WI38 (cell line): ENCODE results near the gene TRIM29.

Source experiments
- H3K4me3 ChIP-seq: 2 replicates; pipeline ENCODE4 v1.5.1; 2011; ENCODE audit warnings: low read depth, mild to moderate bottlenecking, control low read depth, low read length
- TF ChIP-seq, protein P1 (sequence below): IDR thresholded peaks from 2 replicates; pipeline ENCODE4 v1.5.1; 2012; ENCODE audit warnings: low read depth, mild to moderate bottlenecking, control low read depth, low read length

The TRIM29 gene

DNA sequence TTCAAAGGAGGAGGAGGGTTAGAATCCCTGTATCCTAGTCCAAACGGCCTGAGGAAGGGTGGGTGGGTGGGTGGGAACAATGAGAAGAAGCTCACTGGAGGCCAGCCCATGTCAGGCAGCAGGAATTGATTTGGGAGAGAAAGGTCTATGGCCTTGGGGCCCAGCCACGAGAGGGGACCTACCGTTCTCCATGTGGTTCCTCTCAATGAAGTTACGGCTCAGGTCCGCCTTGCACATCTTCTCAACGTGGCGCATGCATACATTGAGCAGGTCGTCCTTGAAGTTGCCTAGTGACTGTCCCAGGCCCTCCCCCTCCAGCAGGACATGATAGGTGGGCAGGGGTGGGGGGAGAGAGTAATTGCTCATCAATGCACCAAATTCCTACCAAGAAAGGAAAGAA lies 12.4 kb downstream of the TRIM29 start:
- no peak overlapping the region for H3K4me3 ChIP-seq
- TF ChIP-seq, protein P1, sequence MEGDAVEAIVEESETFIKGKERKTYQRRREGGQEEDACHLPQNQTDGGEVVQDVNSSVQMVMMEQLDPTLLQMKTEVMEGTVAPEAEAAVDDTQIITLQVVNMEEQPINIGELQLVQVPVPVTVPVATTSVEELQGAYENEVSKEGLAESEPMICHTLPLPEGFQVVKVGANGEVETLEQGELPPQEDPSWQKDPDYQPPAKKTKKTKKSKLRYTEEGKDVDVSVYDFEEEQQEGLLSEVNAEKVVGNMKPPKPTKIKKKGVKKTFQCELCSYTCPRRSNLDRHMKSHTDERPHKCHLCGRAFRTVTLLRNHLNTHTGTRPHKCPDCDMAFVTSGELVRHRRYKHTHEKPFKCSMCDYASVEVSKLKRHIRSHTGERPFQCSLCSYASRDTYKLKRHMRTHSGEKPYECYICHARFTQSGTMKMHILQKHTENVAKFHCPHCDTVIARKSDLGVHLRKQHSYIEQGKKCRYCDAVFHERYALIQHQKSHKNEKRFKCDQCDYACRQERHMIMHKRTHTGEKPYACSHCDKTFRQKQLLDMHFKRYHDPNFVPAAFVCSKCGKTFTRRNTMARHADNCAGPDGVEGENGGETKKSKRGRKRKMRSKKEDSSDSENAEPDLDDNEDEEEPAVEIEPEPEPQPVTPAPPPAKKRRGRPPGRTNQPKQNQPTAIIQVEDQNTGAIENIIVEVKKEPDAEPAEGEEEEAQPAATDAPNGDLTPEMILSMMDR: no peak

DNA sequence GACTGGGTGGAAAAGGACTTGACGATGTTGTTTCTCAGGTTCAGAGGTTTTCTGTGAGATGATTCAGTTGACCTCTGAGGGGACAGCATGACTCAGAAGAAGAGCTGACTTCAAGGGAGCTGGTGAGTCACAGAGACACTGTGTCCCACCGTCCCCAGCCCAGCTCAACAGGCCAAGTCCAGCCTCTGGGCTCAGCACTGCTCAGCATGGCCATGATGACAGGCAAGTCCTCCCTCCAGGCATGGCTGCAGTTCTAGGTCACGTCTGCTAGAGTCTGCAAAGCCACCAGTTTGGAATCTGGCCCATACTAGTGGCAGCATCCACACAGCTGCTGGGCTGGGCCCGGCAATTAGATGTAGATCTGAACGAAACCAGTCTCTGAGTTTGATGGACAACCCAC lies 12.9 kb downstream of the TRIM29 start:
- H3K4me3 ChIP-seq: no peak overlapping the region
- TF ChIP-seq, protein P1: no peak

DNA sequence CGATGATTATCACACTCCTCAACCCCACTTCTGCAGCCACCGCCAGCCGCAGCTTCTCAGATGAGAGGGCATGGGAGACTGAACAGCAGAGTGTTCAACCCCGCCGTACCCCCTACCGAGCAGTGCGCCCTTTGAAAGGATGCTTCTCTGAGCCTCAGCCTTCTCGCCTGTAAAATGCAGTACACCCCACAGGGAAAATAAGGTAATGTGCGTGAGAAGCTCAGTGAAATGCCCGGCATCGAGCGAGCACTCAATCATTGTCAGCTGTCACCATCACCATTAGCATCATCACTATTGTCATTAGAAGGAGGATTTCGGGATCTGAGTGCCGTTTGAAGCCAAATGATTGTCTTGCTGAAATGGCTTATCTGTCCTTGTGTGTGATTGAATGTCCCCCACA lies 13.6 kb downstream of the TRIM29 start:
- H3K4me3 ChIP-seq: no peak overlapping the region
- TF ChIP-seq, protein P1: no peak

DNA sequence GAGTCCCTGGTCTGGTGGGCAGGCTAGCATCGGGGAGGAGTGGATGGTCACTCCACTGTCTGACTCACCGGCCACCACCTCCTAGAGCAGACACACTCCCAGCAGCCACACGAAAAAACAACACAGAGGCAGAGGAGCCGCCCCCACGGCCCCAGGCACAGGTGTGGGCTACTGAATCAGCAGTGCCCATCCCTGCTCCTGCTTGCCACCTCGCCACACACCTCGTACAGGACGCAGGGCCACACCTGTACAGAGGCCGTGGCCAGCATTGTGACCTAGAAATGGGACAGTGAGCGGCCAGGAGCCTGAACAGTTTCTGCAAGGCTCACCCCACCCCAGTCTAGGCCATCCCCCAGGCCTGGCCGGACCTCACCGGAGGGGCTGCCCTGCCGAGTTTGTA lies 14.0 kb downstream of the TRIM29 start:
- no peak overlapping the region for H3K4me3 ChIP-seq
- TF ChIP-seq, protein P1: no peak

DNA sequence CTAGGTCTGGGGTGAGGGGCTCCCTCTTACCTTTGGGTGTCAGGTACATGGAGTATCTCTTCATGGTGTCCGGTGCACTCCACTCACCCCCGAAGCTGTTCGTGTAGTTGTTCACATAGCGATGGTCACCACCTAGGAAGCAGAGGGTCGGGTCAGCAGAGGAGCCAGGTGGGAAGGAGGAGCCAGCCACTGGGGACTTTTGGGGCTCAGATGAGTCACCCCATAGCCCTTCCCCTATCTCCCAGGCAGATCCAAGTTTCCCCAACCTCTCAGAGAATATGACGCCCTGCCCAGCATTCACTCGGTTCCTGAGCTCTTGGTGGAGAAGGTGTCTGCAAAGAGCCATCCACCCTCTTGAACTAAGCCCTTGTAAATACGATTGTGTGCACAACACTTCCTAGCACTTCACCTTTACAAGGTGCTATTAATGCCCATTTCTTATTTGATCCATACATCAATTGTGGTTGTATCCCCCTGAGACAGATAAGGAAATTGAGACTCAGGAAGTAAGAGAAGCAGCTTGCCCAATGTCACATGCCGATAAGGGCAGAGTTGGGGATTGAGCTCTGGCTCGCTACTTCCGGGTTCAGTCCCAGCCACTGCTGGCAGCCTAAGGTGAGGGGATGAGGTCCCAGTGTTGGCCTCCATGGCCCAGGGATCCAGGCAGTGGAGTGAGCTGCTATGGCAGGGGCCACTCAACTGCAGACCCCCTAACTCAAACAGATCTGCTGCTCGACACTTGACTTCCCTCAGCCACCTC lies 14.8 kb downstream of the TRIM29 start:
- H3K4me3 ChIP-seq: no peak overlapping the region
- TF ChIP-seq, protein P1: no peak

DNA sequence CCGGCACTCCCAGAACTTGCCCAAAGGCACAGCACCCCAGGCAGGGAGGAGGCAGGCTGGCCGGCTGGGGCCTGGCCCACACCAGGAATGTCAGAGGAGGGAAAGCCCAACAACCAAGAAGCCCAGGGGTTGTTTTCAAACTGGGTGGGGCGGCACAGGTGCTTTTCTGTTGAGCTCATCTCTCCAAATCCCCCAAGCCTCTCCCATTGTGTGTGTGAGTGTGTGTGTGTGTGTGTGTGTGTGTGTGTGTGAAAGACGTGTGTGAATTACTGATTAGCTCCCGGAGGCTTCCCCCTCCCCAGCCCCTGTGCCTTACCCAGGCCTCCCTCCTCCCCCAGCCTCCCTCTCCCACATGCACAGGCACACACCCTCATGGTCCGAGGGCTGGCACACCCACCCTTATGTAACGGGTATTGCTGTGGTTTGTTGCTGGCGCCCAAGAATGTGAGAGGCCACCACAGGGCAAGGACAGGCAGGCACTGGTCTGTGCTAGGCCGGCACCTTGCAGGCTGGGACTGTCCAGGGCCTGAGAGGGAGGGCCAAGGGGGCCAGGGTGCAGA lies 15.9 kb downstream of the TRIM29 start:
- H3K4me3 ChIP-seq: no peak overlapping the region
- TF ChIP-seq, protein P1: no peak

DNA sequence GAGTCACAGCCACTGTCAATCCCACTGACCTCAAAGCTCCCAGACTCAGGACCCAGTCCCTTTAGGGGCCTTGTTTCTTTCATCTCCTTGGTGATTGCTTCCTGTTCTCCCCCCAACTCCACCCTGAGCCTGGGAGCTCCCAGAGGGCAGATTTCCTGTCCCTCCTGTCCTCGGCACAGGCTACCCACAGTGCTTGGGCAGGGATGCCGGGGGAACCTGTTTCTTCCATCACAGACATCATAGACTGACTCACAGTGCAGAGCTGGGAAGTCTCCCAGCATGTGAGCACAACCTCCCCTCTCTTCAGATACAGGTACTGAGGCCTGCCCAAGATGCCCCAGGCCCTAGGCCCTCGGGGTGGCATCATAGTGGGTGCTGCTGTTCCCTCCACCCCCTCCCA lies 16.6 kb downstream of the TRIM29 start:
- TF ChIP-seq, protein P1: no peak
- no peak overlapping the region for H3K4me3 ChIP-seq
